HG02678 (cell line): ENCODE data around the gene FCMR.
A peak's percentile ranks its signal among the peaks of the same experiment; 100 is the strongest.

Experiments used
- ATAC-seq: cut with Tn5 transposase; IDR thresholded peaks from one replicate; pipeline ENCODE4 v1.9.1; 2021; ENCODE audit warnings: mild to moderate bottlenecking, moderate library complexity; ENCODE audit not compliant: unreplicated experiment

The FCMR gene

GRCh38 chr1:206921772-206922265 is at the start of gene FCMR:
FCMR (minus strand) TSS chr1:206921941; CDS start chr1:206921854, 87 bp downstream.
- no peak for ATAC-seq

- peak; percentile 53 for ATAC-seq
Measured at GRCh38 chr1:206971029-206971655, 49.4 kb upstream of the FCMR start.

- no peak for ATAC-seq
Measured at GRCh38 chr1:206970446-206970845, 48.7 kb upstream of the FCMR start, which contains the start of gene FCAMR. FCAMR (minus strand) TSS chr1:206970460; CDS start chr1:206970125, 335 bp downstream.

- no peak for ATAC-seq
Measured at GRCh38 chr1:206969090-206969489, 47.3 kb upstream of the FCMR start.

GRCh38 chr1:206967096-206967849 is 45.5 kb upstream of the FCMR start:
- peak; percentile 44 for ATAC-seq

- ATAC-seq: no peak
Measured at GRCh38 chr1:206965781-206966180, 44.0 kb upstream of the FCMR start.

- no peak for ATAC-seq
Measured at GRCh38 chr1:206963740-206964139, 42.0 kb upstream of the FCMR start.

- no peak for ATAC-seq
Measured at GRCh38 chr1:206963119-206963712, 41.5 kb upstream of the FCMR start.

GRCh38 chr1:206962272-206962671 is 40.5 kb upstream of the FCMR start:
- ATAC-seq: no peak

GRCh38 chr1:206961668-206962067 is 39.9 kb upstream of the FCMR start:
- no peak for ATAC-seq

- no peak for ATAC-seq
Measured at GRCh38 chr1:206960676-206961386, 39.1 kb upstream of the FCMR start.

- ATAC-seq: no peak
Measured at GRCh38 chr1:206958144-206958543, 36.4 kb upstream of the FCMR start.

GRCh38 chr1:206957639-206958038 is 35.9 kb upstream of the FCMR start:
- no peak for ATAC-seq

GRCh38 chr1:206955476-206956451 is 34.0 kb upstream of the FCMR start:
- peak; percentile 41 for ATAC-seq

GRCh38 chr1:206954459-206955342 is 33.0 kb upstream of the FCMR start:
- ATAC-seq: no peak

GRCh38 chr1:206953626-206954025 is 31.9 kb upstream of the FCMR start:
- ATAC-seq: no peak

GRCh38 chr1:206953126-206953525 is 31.4 kb upstream of the FCMR start:
- ATAC-seq: no peak

- no peak for ATAC-seq
Measured at GRCh38 chr1:206952171-206952570, 30.4 kb upstream of the FCMR start.
